TTC549 (cell line): Measurements from ENCODE around the gene THY1.
"Not testable (repeated sequence)": the region's sequence is repeated elsewhere in the genome, so short reads cannot be mapped to it uniquely, and the experiment has no call there.

Experiments
- FAIRE-seq: peaks from 2 replicates; lab custom pipeline; 2012; peaks lifted over from hg19 to GRCh38; lab: Jason Lieb, UNC

THY1 gene

GRCh38 chr11:119445379-119445778 is 22.4 kb upstream of the THY1 start:
- FAIRE-seq = no peak

- FAIRE-seq = no peak
These were observed 18.9 kb upstream of the THY1 start for GRCh38 chr11:119441898-119442243.

- FAIRE-seq = no peak
These were observed 15.6 kb upstream of the THY1 start for GRCh38 chr11:119438599-119438998.

DNA sequence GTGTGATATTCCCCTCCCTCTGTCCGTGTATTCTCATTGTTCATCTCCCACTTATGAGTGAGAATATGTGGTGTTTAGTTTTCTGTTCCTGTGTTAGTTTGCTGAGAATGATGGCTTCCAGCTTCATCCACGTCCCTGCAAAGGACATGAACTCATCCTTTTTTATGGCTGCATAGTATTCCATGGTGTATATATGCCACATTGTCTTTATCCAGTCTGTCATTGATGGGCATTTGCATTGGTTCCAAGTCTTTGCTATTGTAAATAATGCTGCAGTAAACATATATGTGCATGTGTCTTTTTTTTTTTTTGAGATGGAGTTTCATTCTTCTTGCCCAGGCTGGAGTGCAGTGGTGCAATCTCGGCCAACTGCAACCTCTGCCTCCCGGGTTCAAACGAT is 14.5 kb upstream of the THY1 start:
- FAIRE-seq = not testable (repeated sequence)

- no peak for FAIRE-seq
These were observed 13.7 kb upstream of the THY1 start for GRCh38 chr11:119436711-119437110.

GRCh38 chr11:119436093-119436492 is 13.1 kb upstream of the THY1 start:
- FAIRE-seq = no peak

DNA sequence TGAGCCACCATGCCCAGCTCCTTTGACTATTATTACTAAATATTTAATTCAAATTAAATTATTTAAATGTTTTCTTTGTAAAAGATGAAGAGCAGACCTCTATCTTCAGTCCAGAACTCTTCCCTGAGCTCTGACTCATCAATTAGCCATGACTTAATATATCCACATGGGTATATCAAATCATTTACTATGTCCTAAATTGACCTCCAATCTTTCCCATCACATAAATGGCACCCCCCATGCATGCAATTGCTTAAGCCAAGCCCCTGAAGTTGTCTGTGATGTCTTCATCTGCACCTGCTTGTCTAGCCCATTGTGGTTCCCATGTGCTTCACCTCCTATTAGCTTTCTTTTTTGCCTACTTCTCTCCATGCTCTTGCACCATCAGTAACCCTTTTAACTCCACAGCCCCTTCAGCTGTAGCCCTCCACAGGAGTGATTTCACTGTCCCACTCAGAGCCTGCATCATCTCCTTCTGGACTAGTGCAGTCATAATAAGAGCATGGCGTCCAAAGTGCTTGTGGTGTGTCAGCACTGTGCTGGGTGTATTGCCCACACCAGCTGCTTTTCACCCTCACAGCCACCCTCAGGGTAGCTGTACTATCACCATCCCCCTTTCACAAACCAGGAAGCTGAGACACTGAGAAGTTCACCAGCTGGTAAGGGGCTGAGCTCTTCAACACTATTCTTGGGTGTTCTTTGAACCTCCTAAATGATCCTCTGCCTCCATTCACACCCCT is 11.8 kb upstream of the THY1 start:
- no peak for FAIRE-seq

DNA sequence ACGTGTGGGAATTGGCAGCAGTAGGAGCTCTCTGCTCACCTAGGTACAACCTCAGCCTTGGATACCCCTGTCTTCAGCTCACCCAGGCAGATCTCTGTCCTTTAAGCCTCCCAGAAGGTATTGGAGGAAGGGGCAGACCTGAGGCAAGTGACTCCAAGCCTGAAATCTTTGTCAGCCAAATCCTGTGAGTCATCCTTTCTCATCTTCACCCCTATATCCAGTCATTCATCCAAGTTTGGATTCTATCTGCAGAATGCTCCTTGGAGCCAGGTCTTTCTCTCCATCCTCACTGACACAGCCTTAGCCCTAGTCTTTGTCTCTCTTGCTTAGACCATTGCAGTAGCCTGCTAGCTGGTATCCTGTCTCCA is 10.4 kb upstream of the THY1 start:
- no peak for FAIRE-seq

DNA sequence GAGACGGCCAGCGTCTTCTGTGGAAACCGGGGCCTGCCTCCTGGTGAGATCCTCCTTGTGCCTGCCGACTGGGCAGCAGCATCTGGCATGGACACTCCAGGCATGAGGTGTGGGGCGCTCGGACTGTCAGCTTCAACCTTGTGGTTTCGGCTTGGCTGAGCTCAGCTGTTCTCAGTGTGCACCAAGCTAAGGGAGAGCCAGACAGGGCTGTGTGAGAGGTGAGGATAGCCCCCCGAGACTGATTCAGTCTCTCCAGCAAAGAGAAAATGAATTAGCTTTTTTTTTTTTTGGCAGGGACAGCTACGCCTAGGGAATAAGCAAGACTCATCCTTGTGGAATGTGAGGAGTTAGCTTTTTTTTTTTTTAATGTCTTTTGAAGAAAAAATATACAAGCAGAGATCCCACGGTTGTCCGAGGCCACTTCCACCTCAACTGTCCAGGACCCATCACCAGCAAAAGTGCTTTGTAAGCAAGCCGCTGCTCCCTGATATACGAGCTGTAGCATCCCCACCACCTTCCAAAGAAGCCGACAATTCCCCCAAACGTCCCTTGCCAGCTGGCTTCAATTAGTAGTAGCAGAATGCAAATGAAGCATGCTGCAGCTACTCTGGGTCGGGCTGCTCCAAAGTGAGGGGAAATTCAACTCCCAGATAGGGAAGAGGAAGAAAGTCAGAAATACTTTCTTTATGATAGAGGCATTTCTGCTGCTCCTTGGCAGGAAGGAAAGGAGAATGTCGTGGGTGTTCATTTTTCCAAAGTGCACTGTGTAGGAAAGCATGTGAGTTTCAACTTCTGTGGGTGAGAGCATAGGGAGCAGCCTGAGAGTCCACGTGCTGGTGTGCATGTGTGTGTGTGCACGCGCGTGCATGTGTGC is 9.7 kb upstream of the THY1 start:
- FAIRE-seq = no peak

GRCh38 chr11:119431523-119431922 is 8.6 kb upstream of the THY1 start:
- no peak for FAIRE-seq

DNA sequence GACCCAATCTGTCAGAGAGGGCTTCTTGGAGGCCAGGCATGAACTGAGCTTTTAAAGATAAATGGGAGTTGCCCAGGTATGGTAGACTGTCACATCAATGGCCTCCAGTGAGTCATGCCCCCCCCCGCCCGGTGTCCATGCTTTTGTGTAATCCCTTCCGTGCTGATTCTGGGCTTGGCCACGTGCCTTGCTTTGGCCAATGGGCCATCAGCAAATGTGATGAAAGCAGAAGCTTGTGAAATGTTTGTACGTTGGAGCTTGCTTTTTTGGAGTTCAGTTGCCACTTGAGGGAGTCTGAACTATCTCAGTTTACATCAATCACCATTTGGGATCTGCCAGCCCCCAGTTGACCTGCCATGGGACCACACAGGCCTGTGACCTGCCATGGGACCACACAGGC is 4.3 kb upstream of the THY1 start:
- FAIRE-seq = no peak

DNA sequence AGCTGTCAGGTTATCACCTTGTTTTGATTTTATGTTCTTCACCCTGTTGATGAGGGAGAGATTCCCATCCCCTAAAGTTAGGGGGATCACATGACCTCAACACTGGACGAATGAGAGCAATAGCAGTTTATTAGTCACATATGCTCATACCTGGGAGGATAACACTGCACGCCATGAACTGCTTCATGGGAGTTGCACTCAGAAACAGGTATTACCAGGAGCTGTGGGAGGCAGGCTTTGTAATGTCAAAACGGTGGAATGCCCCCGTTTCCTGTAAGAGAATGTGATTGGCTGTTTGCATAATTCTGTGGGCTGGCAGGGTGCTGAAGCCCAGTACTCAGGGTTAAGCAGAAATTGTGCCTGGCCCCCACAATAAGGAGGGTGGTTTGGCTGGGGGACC is 3.2 kb upstream of the THY1 start:
- no peak for FAIRE-seq

GRCh38 chr11:119424775-119425174 is 1.8 kb upstream of the THY1 start:
- no peak for FAIRE-seq

GRCh38 chr11:119424276-119424675 is 1.3 kb upstream of the THY1 start:
- FAIRE-seq = no peak

- no peak for FAIRE-seq
These were observed 710 bp upstream of the THY1 start for GRCh38 chr11:119423509-119424254.

- no peak for FAIRE-seq
These were observed 797 bp downstream of the THY1 start for GRCh38 chr11:119421941-119422808.

GRCh38 chr11:119421351-119421750 is 1.6 kb downstream of the THY1 start:
- no peak for FAIRE-seq

DNA sequence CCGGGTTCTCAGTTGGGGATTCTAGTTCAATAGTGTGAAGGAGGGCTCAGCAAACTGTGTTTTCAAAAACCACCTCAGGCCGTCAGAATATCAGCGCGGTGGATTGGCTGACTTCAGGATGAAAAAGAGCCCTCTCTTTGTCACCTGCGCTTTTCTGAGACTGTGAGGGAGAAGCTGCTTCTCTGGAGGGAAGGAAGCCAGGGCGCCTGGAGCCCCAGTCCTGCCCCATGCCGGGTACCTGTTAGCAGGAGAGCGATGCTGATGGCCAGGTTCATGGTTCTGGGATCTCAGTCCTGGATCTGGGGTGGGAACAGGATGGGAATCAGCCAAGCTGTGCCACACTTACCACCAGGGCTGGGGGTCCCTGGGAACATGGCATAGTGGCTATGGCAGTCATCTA is 2.3 kb downstream of the THY1 start:
- no peak for FAIRE-seq

DNA sequence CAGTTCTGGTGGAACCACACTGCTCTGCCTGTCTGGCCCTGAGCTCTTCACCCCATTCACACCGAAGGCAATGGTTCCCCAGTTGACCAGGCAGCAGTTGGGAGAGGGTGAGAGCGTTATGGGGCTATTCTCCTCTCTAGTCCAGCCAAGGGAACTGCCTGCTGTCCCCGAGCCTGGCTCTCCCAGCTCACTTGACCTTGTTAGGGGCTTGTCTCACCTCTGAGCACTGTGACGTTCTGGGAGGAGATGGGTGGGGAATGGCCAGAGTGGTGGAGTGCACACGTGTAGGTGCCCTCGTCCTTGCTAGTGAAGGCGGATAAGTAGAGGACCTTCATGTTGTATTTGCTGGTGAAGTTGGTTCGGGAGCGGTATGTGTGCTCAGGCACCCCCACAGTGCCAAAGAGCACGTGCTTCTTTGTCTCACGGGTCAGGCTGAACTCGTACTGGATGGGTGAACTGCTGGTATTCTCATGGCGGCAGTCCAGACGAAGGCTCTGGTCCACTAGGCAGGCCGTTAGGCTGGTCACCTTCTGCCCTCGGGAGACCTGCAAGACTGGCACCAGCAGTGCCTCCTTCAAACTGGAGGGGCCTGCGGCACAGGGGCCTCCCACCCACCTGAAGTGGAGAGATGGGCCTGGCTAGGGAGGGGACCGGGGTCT is 3.0 kb downstream of the THY1 start:
- no peak for FAIRE-seq

DNA sequence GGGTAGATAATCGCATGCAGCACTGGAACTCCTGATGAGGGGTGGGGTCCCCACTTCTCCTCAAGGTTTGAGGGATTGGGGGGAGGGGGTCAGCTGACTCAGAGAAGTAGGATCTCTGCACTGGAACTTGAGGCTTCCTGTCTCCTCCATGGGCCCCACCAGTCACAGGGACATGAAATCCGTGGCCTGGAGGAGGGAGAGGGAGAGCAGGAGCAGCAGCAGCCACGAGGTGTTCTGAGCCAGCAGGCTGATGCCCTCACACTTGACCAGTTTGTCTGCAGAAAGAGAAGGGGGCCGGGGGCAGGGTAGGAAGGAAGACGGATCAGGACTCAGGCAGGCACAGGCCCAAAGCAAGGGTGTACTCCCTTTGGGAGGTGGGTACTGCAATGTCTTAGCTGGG is 3.7 kb downstream of the THY1 start:
- FAIRE-seq = no peak

DNA sequence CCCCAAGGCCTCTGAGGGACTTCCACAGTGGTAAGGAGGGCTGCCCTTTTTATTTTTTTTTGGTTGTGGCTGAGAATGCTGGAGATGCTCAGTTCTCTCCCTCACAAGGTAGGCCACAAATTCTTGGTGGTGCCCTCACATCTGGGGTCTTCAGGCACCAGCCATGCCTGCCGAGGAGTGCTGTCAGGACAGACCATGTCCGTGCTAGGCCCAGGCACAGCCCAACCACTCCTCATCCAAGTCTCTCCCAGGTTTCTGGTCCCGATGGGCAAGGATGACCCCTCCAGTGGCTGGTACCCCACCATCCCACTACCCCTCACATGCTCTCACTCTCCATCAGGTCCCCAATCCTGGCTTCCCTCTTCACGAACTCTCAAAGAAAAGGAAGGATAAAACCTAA is 4.2 kb downstream of the THY1 start:
- no peak for FAIRE-seq
